ENCODE measurements around the gene IGHMBP2. TPM values are rescaled to one million over a fixed set of nuclear protein-coding genes. Genes with fewer than 3 reads are reported as not detected.

Gene IGHMBP2
- total RNA-seq, 1 experiment from 2014 or later, result 49.1 TPM

GRCh38 chr11:68897441-68897840 is 6.2 kb upstream of the IGHMBP2 start:
- H3K36me3 ChIP-seq (ENCODE audit: control insufficient read depth, insufficient read depth, low read length), result peaks cover 11% of the 10 kb centered on the region

GRCh38 chr11:68900835-68901381 is 2.8 kb upstream of the IGHMBP2 start:
- intact Hi-C loops (cut with micrococcal nuclease; ENCODE audit: unreplicated experiment), result loop anchor here (2.0 kb wide), 1 partner anchor 40 kb away; no protein-coding TSS in a partner anchor
- TF ChIP-seq CTCF (IDR thresholded peaks at IDR 0.05; ENCODE audit: insufficient read depth in 1 of 2, low read depth in 1 of 2, low read length in 1 of 2, severe bottlenecking in 1 of 2, unreplicated experiment in 1 of 2), result no peak
- H3K27ac Mint-ChIP-seq (ENCODE audit: unreplicated experiment), result no peak overlapping the region
- H3K4me3 Mint-ChIP-seq (ENCODE audit: unreplicated experiment), result no peak overlapping the region
- no peak for DNase-seq
- H3K4me3 ChIP-seq (ENCODE audit: low read depth, low read length), result no peak overlapping the region
- ChIA-PET POLR2A (no interaction called here), CTCF (no interaction called here)
- peaks cover 29% of the 10 kb centered on the region for H3K4me1 Mint-ChIP-seq (ENCODE audit: low read depth, unreplicated experiment)
- peaks cover 54% of the 10 kb centered on the region for H3K36me3 Mint-ChIP-seq (ENCODE audit: insufficient read depth, unreplicated experiment)
- no peaks in the 10 kb centered on the region for H3K27me3 Mint-ChIP-seq (ENCODE audit: insufficient read depth, unreplicated experiment)
- H3K27me3 ChIP-seq (replicated peaks; ENCODE audit: control insufficient read depth, insufficient read depth, low read length), result no peaks in the 10 kb centered on the region
- H3K9me3 ChIP-seq, result no peaks in the 10 kb centered on the region
- peaks cover 5% of the 10 kb centered on the region; the same call in 1 of the 2 replicates for H3K36me3 ChIP-seq (ENCODE audit: control insufficient read depth, insufficient read depth, low read length)
- peaks cover 20% of the 10 kb centered on the region for H3K4me1 ChIP-seq
- no peaks in the 10 kb centered on the region for H3K9me3 Mint-ChIP-seq (ENCODE audit: unreplicated experiment)
- BruUV-seq (replicated peaks), result no TSS peak

More at GRCh38 chr11:68897441-68897840, 6.2 kb upstream of the IGHMBP2 start:
- DNase-seq, result no peak
- no peak for TF ChIP-seq CTCF (IDR thresholded peaks at IDR 0.05; ENCODE audit: insufficient read depth in 1 of 2, low read depth in 1 of 2, low read length in 1 of 2, severe bottlenecking in 1 of 2, unreplicated experiment in 1 of 2)
- no peaks in the 10 kb centered on the region for H3K27me3 ChIP-seq (replicated peaks; ENCODE audit: control insufficient read depth, insufficient read depth, low read length)
- Mint-ChIP-seq H3K27me3 (ENCODE audit: insufficient read depth, unreplicated experiment) (no peaks in the 10 kb centered on the region), H3K36me3 (ENCODE audit: insufficient read depth, unreplicated experiment) (peaks cover 71% of the 10 kb centered on the region), H3K4me1 (ENCODE audit: low read depth, unreplicated experiment) (peaks cover 10% of the 10 kb centered on the region), H3K4me3 (ENCODE audit: unreplicated experiment) (no peak overlapping the region), H3K9me3 (ENCODE audit: unreplicated experiment) (no peaks in the 10 kb centered on the region), H3K27ac (ENCODE audit: unreplicated experiment) (no peak overlapping the region)
- peaks cover 5% of the 10 kb centered on the region for H3K4me1 ChIP-seq
- no peak overlapping the region for H3K4me3 ChIP-seq (ENCODE audit: low read depth, low read length)
- intact Hi-C loops (cut with micrococcal nuclease; ENCODE audit: unreplicated experiment), result no loop called here
- BruUV-seq (replicated peaks), result no TSS peak
- POLR2A ChIA-PET, result no interaction called here
- H3K9me3 ChIP-seq, result no peaks in the 10 kb centered on the region
- CTCF ChIA-PET, result no interaction called here

GRCh38 chr11:68904248-68904847 is 657 bp downstream of the IGHMBP2 start:
- Mint-ChIP-seq H3K4me1 (ENCODE audit: low read depth, unreplicated experiment) (peaks cover 30% of the 10 kb centered on the region), H3K27ac (ENCODE audit: unreplicated experiment) (peak overlapping the region; percentile 97), H3K9me3 (ENCODE audit: unreplicated experiment) (no peaks in the 10 kb centered on the region), H3K4me3 (ENCODE audit: unreplicated experiment) (peak overlapping the region; percentile 99), H3K36me3 (ENCODE audit: insufficient read depth, unreplicated experiment) (peaks cover 45% of the 10 kb centered on the region), H3K27me3 (ENCODE audit: insufficient read depth, unreplicated experiment) (no peaks in the 10 kb centered on the region)
- peak in 1 of 2 experiments; percentile 59 for DNase-seq
- ChIA-PET CTCF (interaction anchor here (0.6 to 0.9 kb wide), 2 partner anchors 34 to 109 kb away, joined by 3 to 8 read pairs; no protein-coding TSS in a partner anchor), POLR2A (interaction anchor here (0.5 to 1.2 kb wide), 3 partner anchors 140 to 1328 kb away, joined by 3 to 4 read pairs (median 3); partner anchors contain the start of gene TPCN2)
- H3K4me3 ChIP-seq (ENCODE audit: low read depth, low read length), result peak overlapping the region; percentile 84
- no peaks in the 10 kb centered on the region for H3K9me3 ChIP-seq
- peaks cover 20% of the 10 kb centered on the region for H3K4me1 ChIP-seq
- peaks cover 5% of the 10 kb centered on the region; the same call in 1 of the 2 replicates for H3K36me3 ChIP-seq (ENCODE audit: control insufficient read depth, insufficient read depth, low read length)
- TF ChIP-seq CTCF (IDR thresholded peaks at IDR 0.05; ENCODE audit: insufficient read depth in 1 of 2, low read depth in 1 of 2, low read length in 1 of 2, severe bottlenecking in 1 of 2, unreplicated experiment in 1 of 2), result no peak
- intact Hi-C loops (cut with micrococcal nuclease; ENCODE audit: unreplicated experiment), result no loop called here
- BruUV-seq (replicated peaks), result no TSS peak
- no peaks in the 10 kb centered on the region for H3K27me3 ChIP-seq (replicated peaks; ENCODE audit: control insufficient read depth, insufficient read depth, low read length)

All from Caco-2 (cell line).